ENCODE results near the gene ASCL3.
"Not testable (repeated sequence)": the region's sequence is repeated elsewhere in the genome, so short reads cannot be mapped to it uniquely, and the experiment has no call there.

The ASCL3 gene

GRCh38 chr11:8910649-8911026, 32.2 kb downstream of the ASCL3 start:
- DNase-seq (ENCODE audit: low spot score) = no peak

GRCh38 chr11:8908099-8908498, 34.7 kb downstream of the ASCL3 start:
- no peak for DNase-seq (ENCODE audit: low spot score)

- no peak for DNase-seq (ENCODE audit: low spot score)
Observed at GRCh38 chr11:8907116-8907515, 35.7 kb downstream of the ASCL3 start.

- DNase-seq (ENCODE audit: low spot score) = no peak
Observed at GRCh38 chr11:8905528-8906165, 37.2 kb downstream of the ASCL3 start.

- no peak for DNase-seq (ENCODE audit: low spot score)
Observed at GRCh38 chr11:8899119-8899753, 43.6 kb downstream of the ASCL3 start.

- not testable (repeated sequence) for DNase-seq (ENCODE audit: low spot score)
Observed at GRCh38 chr11:8891185-8891584, 51.6 kb downstream of the ASCL3 start.
